GM23338 (cell line): ENCODE data around the gene PIM2. TPM values are rescaled to one million over a fixed set of nuclear protein-coding genes. Genes with fewer than 3 reads are reported as not detected.

ENCODE experiments used
- ATAC-seq: fragments of 200-7000 bp; cut with Tn5 transposase; 3 replicates; pipeline ENCODE4 v1.9.1; 2020
- DNase-seq: peaks from one replicate; pipeline ENCODE4 v3.0.0-alpha.2; 2015; ENCODE audit warnings: low spot score
- H2AFZ ChIP-seq: fragments of 200-600 bp; sonication (generic); 2 replicates; pipeline ENCODE4 v1.8.0; 2016; ENCODE audit warnings: antibody characterized with exemption, mild to moderate bottlenecking, moderate library complexity
- H3F3A ChIP-seq: fragments of 200-600 bp; sonication (generic); replicated peaks from 2 replicates; pipeline ENCODE4 v1.8.0; 2017; ENCODE audit warnings: antibody characterized with exemption, mixed run types, low read depth
- H3K27ac ChIP-seq: fragments of 200-600 bp; sonication (generic); 2 replicates; pipeline ENCODE4 v1.6.1; 2016; ENCODE audit warnings: low read depth
- H3K27me3 ChIP-seq: fragments of 200-600 bp; sonication (generic); 2 replicates; pipeline ENCODE4 v1.8.0; 2016; ENCODE audit warnings: mild to moderate bottlenecking, mixed run types, moderate library complexity; ENCODE audit not compliant: insufficient read depth
- H3K36me3 ChIP-seq: fragments of 200-600 bp; sonication (generic); 2 replicates; pipeline ENCODE4 v1.8.0; 2016; ENCODE audit warnings: mild to moderate bottlenecking; ENCODE audit not compliant: insufficient read depth
- H3K4me1 ChIP-seq: fragments of 200-600 bp; sonication (generic); 2 replicates; pipeline ENCODE4 v1.8.0; 2016; ENCODE audit warnings: mild to moderate bottlenecking, moderate library complexity; ENCODE audit not compliant: insufficient read depth
- H3K4me2 ChIP-seq: fragments of 200-600 bp; sonication (generic); 2 replicates; pipeline ENCODE4 v1.7.1; 2017; ENCODE audit warnings: mixed run types
- H3K4me3 ChIP-seq: fragments of 200-600 bp; sonication (generic); 2 replicates; pipeline ENCODE4 v1.6.1; 2016; ENCODE audit warnings: mixed run types
- H3K79me2 ChIP-seq: fragments of 200-600 bp; sonication (generic); replicated peaks from 2 replicates; pipeline ENCODE4 v1.8.0; 2017; ENCODE audit warnings: mild to moderate bottlenecking; ENCODE audit not compliant: insufficient read depth
- H3K9me2 ChIP-seq: fragments of 200-600 bp; sonication (generic); 2 replicates; pipeline ENCODE4 v1.8.0; 2017; ENCODE audit not compliant: insufficient read depth
- H4K20me1 ChIP-seq: fragments of 200-600 bp; sonication (generic); replicated peaks from 2 replicates; pipeline ENCODE4 v1.8.0; 2017; ENCODE audit warnings: mild to moderate bottlenecking; ENCODE audit not compliant: insufficient read depth
- H3K27ac Mint-ChIP-seq: 2 replicates; pipeline ENCODE4 v1.8.0; 2020; ENCODE audit warnings: inconsistent platforms, mild to moderate bottlenecking, moderate library complexity, mixed read lengths
- H3K27me3 Mint-ChIP-seq: 3 replicates; pipeline ENCODE4 v1.8.0; 2022; ENCODE audit warnings: low read depth, mild to moderate bottlenecking, moderate library complexity, mixed read lengths, inconsistent platforms; ENCODE audit not compliant: insufficient read depth, poor library complexity
- H3K36me3 Mint-ChIP-seq: 3 replicates; pipeline ENCODE4 v1.8.0; 2021; ENCODE audit warnings: low read depth, mild to moderate bottlenecking, inconsistent platforms, moderate library complexity, mixed read lengths
- H3K4me1 Mint-ChIP-seq: 3 replicates; pipeline ENCODE4 v1.8.0; 2020; ENCODE audit warnings: mild to moderate bottlenecking, inconsistent platforms, mixed read lengths
- H3K4me3 Mint-ChIP-seq: 3 replicates; pipeline ENCODE4 v1.8.0; 2021; ENCODE audit warnings: moderate library complexity, mild to moderate bottlenecking, inconsistent platforms, mixed read lengths
- H3K9me3 Mint-ChIP-seq: 3 replicates; pipeline ENCODE4 v1.8.0; 2020; ENCODE audit warnings: moderate library complexity, mild to moderate bottlenecking, inconsistent platforms, mixed read lengths
- CREB1 ChIP-seq: fragments of 250-450 bp; sonication (Bioruptor Pico); IDR thresholded peaks from 2 replicates; pipeline ENCODE4 v1.5.0; 2020; ENCODE audit warnings: low read depth, mild to moderate bottlenecking, moderate library complexity
- ETS1 ChIP-seq: IDR thresholded peaks from 2 replicates; pipeline ENCODE4 v1.6.1; 2016; ENCODE audit warnings: antibody characterized with exemption
- EZH2 ChIP-seq: fragments of 200-600 bp; sonication (generic); IDR thresholded peaks from one replicate; pipeline ENCODE4 v1.8.0; 2017; ENCODE audit warnings: antibody characterized with exemption, mild to moderate bottlenecking, low read depth; ENCODE audit not compliant: unreplicated experiment
- EZH2phosphoT487 ChIP-seq: fragments of 200-600 bp; sonication (generic); IDR thresholded peaks from one replicate; pipeline ENCODE4 v1.8.1; 2018; ENCODE audit warnings: antibody characterized with exemption; ENCODE audit not compliant: unreplicated experiment
- JUNB ChIP-seq: IDR thresholded peaks from one replicate; pipeline ENCODE4 v1.6.1; 2016; ENCODE audit warnings: antibody characterized with exemption; ENCODE audit not compliant: unreplicated experiment
- NANOG ChIP-seq: IDR thresholded peaks from 2 replicates; pipeline ENCODE4 v1.6.1; 2016; ENCODE audit warnings: antibody characterized with exemption, borderline replicate concordance
- POLR2AphosphoS5 ChIP-seq: IDR thresholded peaks from 2 replicates; pipeline ENCODE4 v1.6.1; 2016; ENCODE audit warnings: antibody characterized with exemption, low read depth
- REST ChIP-seq: IDR thresholded peaks from one replicate; pipeline ENCODE4 v1.6.1; 2018; ENCODE audit warnings: antibody characterized with exemption; ENCODE audit not compliant: unreplicated experiment
- STAT1 ChIP-seq: IDR thresholded peaks from one replicate; pipeline ENCODE4 v1.6.1; 2016; ENCODE audit warnings: antibody characterized with exemption; ENCODE audit not compliant: unreplicated experiment
- ZNF114 ChIP-seq: fragments of 250-450 bp; sonication (Bioruptor Pico); IDR thresholded peaks from 2 replicates; pipeline ENCODE4 v1.5.0; 2020; ENCODE audit warnings: mild to moderate bottlenecking, moderate library complexity
- ZNF331 ChIP-seq: fragments of 250-450 bp; sonication (Bioruptor Pico); IDR thresholded peaks from 2 replicates; pipeline ENCODE4 v1.5.0; 2020; ENCODE audit warnings: low read depth, mild to moderate bottlenecking, moderate library complexity
- ZNF462 ChIP-seq: fragments of 250-450 bp; sonication (Bioruptor Pico); IDR thresholded peaks from 2 replicates; pipeline ENCODE4 v1.5.0; 2020; ENCODE audit warnings: mild to moderate bottlenecking, moderate library complexity
- polyA plus RNA-seq: library from polyadenylated mRNA; unstranded; fragments of >200 nt; fragmentation: Nextera tagmentation; extraction: Ambion mirVana; gene quantifications from 2 replicates; pipeline ENCODE4 v1.2.1, GENCODE V29; 2016
- total RNA-seq: library from RNA; depleted of rRNA; stranded (reverse); fragments of >200 nt; shearing (Covaris generic); gene quantifications from 2 replicates; pipeline ENCODE4 v1.2.3, GENCODE V29; 2014
- TF ChIP-seq, protein P1 (sequence below), 2 experiments: fragments of 200-600 bp in 1 of 2; sonication (generic) in 1 of 2; conservative IDR thresholded peaks; 2 replicates each; pipeline versions ENCODE4 v1.5.1 to v1.6.1; 2016 to 2017; ENCODE audit warnings: antibody characterized with exemption in 2 of 2, low read depth in 2 of 2, mild to moderate bottlenecking in 2 of 2, moderate library complexity in 1 of 2

Gene PIM2
- total and polyA plus RNA-seq, 2 experiments from 2014 or later = 237 to 359 TPM

DNA sequence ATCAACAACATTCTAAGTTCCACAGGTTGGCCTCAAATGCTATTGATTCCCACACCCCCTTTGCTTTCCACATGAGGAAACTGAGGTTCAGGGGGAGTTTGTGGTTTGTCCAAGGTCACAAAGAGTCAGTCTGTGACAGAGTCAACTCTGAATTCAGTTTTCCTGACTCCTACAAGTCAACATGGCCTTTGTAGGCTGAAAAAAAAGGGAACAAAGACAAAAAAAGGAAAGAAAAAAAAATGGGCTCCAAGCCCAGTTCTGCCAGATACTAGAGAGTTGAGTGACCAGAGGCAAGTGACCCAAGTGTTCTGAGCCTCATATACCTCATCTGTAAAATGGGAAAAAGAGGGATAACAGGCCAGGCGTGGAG lies 16.5 kb upstream of the PIM2 start:
- H3K79me2 ChIP-seq = peaks cover 36% of the 10 kb centered on the region
- peaks cover 13% of the 10 kb centered on the region for H3K27me3 Mint-ChIP-seq
- peaks cover 55% of the 10 kb centered on the region for H3K36me3 Mint-ChIP-seq
- no peaks in the 10 kb centered on the region for H3K9me3 Mint-ChIP-seq
- TF ChIP-seq NANOG (no peak), ETS1 (no peak), JUNB (no peak), ZNF114 (CRISPR knock-in tag) (no peak), ZNF331 (CRISPR knock-in tag) (no peak), REST (no peak), ZNF462 (CRISPR knock-in tag) (no peak), STAT1 (no peak), CREB1 (CRISPR knock-in tag) (no peak), EZH2 (no peak), EZH2phosphoT487 (no peak), POLR2AphosphoS5 (no peak)
- TF ChIP-seq, protein P1, sequence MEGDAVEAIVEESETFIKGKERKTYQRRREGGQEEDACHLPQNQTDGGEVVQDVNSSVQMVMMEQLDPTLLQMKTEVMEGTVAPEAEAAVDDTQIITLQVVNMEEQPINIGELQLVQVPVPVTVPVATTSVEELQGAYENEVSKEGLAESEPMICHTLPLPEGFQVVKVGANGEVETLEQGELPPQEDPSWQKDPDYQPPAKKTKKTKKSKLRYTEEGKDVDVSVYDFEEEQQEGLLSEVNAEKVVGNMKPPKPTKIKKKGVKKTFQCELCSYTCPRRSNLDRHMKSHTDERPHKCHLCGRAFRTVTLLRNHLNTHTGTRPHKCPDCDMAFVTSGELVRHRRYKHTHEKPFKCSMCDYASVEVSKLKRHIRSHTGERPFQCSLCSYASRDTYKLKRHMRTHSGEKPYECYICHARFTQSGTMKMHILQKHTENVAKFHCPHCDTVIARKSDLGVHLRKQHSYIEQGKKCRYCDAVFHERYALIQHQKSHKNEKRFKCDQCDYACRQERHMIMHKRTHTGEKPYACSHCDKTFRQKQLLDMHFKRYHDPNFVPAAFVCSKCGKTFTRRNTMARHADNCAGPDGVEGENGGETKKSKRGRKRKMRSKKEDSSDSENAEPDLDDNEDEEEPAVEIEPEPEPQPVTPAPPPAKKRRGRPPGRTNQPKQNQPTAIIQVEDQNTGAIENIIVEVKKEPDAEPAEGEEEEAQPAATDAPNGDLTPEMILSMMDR (conservative IDR thresholded peaks at IDR 0.05; ENCODE audit: low read depth in 2 of 2) = no peak
- no peak for ATAC-seq
- no peaks in the 10 kb centered on the region for H3F3A ChIP-seq
- no peak overlapping the region for H3K4me3 ChIP-seq
- DNase-seq = no peak
- peaks cover 31% of the 10 kb centered on the region for H3K4me1 Mint-ChIP-seq
- no peaks in the 10 kb centered on the region for H3K27me3 ChIP-seq
- no peak overlapping the region for H3K27ac ChIP-seq
- H3K36me3 ChIP-seq = no peaks in the 10 kb centered on the region
- no peak overlapping the region for H3K27ac Mint-ChIP-seq
- H3K4me3 Mint-ChIP-seq = no peak overlapping the region
- no peak overlapping the region for H3K4me2 ChIP-seq
- no peak overlapping the region for H2AFZ ChIP-seq
- peaks cover 4% of the 10 kb centered on the region; the same call in 1 of the 2 replicates for H3K4me1 ChIP-seq
- no peaks in the 10 kb centered on the region for H4K20me1 ChIP-seq
- H3K9me2 ChIP-seq = no peaks in the 10 kb centered on the region
